HG03066 (cell line): ENCODE data around the gene THBS4.
"Not testable (repeated sequence)": the region's sequence is repeated elsewhere in the genome, so short reads cannot be mapped to it uniquely, and the experiment has no call there.

Experiments
- ATAC-seq: cut with Tn5 transposase; IDR thresholded peaks from one replicate; pipeline ENCODE4 v1.9.1; 2021; ENCODE audit warnings: low read depth; ENCODE audit not compliant: unreplicated experiment

THBS4 gene

GRCh38 chr5:80111376-80111990, 76.3 kb downstream of the THBS4 start:
- not testable (repeated sequence) for ATAC-seq

- no peak for ATAC-seq
These were observed 79.7 kb downstream of the THBS4 start for GRCh38 chr5:80114860-80115259.

GRCh38 chr5:80116000-80116399, 80.9 kb downstream of the THBS4 start:
- ATAC-seq = no peak

DNA sequence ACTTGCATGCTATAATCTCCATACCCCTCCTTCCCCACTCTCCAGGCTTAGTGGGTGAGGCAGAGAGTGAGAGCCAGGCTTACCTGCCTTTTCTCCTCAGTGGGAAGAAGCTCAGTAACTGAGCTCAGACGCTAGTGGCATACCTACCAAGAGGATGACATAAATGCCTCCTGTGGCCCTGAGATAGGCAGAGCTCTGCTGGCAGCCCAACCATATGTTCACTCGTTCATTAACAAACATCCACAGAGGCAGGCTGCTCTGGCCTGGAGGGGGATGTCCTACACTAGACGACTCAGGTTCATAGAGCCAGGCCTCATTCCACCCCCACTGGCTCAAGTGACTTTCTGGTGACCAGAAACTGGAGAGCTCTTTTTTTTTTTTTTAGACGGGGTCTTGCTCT, 81.3 kb downstream of the THBS4 start:
- ATAC-seq = no peak

- no peak for ATAC-seq
These were observed 82.3 kb downstream of the THBS4 start for GRCh38 chr5:80117446-80117845.

GRCh38 chr5:80119372-80119771, 84.2 kb downstream of the THBS4 start:
- no peak for ATAC-seq

- ATAC-seq = no peak
These were observed 87.4 kb downstream of the THBS4 start for GRCh38 chr5:80122579-80122978.

- ATAC-seq = no peak
These were observed 89.2 kb downstream of the THBS4 start for GRCh38 chr5:80124121-80124918.

DNA sequence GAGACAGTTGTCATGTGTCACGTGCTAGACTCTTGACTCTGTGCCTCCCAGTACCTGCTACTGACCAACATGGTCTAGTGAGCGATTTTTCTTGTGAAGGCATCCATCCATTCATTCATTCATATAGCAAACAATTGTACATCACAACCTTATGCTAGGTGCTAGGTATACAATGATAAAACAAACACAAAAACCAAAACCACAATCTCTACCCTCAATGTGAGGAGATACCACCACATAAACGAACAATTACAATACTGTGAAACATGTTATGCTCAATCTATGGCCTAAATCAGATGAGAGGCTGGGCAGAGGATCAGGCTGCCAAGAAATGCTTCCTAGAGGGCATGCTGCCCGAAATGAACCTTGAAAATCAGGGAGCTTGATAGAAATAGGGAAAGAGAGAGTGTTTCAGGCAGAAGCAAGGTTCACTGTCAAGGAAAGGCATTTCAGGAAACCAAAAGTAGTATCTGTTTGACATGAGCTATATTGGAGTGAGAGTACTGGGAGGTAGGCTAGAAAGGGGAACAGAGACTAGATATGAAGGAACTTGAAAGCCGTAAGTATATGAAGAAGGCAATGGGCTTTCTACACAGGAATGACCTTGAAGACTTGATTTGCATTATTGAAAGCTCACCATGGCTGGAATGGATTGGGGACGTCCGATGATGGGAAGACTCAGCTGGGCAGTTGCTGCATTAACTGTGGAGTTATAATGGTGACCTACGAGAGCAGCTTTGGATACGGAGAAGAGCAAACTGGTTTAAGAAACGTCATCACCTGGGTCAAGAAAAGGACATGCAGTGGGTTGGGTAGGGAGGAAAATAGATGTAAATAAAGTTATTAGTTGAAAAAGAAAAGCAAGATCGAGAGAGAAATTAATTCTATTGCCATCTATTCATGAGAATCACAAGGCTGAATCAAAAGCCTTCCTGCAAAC, 90.1 kb downstream of the THBS4 start:
- peak; percentile 84 for ATAC-seq

GRCh38 chr5:80125962-80126480, 90.9 kb downstream of the THBS4 start:
- ATAC-seq = peak; percentile 63

DNA sequence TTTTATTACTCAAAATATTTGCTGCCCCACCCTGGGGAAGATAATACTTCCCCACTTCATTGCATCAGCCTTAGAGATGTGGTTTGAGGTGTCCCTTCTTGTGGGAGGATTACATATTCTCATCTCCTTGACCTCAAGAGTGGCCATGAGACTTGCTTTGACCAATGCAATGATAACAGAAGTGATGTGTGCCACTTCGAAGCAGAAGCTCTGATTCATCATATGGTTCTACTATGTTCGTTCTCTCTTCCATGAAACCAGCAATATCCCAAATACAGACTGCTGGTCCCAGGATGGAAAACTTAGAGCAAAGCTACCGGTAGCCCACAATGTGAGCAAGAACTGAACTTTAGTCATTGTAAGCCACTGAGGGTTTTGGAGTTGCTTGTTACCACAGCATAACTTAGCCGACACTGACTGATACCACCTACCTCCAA, 92.0 kb downstream of the THBS4 start:
- no peak for ATAC-seq

GRCh38 chr5:80128141-80128540, 93.0 kb downstream of the THBS4 start:
- no peak for ATAC-seq

DNA sequence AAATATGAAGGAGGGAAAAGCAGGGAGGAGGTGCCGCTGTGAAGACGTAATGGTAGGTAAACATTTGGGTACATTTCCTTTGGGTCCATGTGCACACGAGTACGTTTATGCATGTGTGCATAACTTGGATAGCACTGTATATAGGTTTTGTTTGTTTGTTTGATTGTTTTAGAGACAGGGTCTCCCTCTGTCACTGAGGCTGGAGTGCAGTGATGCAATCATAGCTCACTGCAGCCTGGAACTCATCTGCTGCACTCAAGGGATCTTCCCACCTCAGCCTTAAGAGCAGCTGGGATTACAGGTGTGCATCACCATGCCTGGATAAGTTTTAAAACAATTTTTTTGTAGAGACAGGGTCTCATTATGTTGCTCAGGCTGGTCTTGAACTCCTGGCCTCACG, 94.0 kb downstream of the THBS4 start:
- no peak for ATAC-seq
